ENCODE data around the gene SNTB2. TPM values are rescaled to one million over a fixed set of nuclear protein-coding genes. Genes with fewer than 3 reads are reported as not detected.

SNTB2 gene
- total and polyA plus RNA-seq, 9 of the 15 experiments (the other 6 are each of a cell fraction or from before 2014, with no cell fraction given), result 1.2 to 13.7 (median 5.7) TPM

DNA sequence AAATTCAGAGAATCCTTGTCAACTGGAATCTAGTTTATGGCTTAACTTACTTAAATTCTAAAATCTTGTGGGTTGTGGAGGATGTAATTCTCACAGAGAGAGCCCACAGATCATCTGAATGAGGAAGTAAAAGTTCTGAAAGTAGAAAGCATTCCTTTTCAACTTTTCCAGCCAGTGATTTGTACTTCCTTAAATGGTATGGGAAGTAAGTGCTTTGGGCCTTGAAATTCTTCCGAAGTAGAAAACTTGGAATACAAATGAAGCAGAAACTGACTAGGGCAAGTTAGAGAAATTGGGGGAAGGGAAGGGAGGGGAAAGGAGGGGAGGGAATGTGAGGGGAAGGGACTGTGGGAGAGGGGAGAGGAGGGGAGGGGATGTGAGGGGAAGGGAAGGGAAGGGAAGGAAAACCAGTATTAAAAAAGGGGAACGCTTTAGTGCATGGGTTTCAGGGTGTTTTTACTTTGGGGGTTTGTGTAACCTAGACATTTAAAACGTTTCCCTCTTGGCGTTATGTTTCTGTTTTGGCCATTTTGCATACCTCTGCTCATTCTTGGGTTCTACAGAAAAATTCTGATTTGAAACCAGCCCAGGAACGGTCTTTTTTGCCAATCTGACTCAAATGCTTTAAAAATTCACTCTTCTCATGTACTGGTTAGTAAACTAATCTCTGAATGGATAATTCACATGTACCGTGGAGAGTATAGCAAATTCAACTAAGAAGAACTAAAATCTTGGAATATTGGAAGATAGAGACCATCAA, 15.5 kb upstream of the SNTB2 start (continued):
- TF ChIP-seq CBX2 (IDR thresholded peaks at IDR 0.05; ENCODE audit: insufficient read depth, low read length, poor library complexity, severe bottlenecking) (no peak), NR2F6 (CRISPR knock-in tag; IDR thresholded peaks at IDR 0.05) (no peak), POU5F1 (IDR thresholded peaks at IDR 0.05; ENCODE audit: borderline replicate concordance, low read depth, low read length, partially characterized antibody) (no peak), FUS (optimal IDR thresholded peaks at IDR 0.05; ENCODE audit: low read depth, low read length) (no peak)
- TF ChIP-seq, protein P1, sequence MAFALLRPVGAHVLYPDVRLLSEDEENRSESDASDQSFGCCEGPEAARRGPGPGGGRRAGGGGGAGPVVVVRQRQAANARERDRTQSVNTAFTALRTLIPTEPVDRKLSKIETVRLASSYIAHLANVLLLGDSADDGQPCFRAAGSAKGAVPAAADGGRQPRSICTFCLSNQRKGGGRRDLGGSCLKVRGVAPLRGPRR (CRISPR knock-in tag; IDR thresholded peaks at IDR 0.05), result no peak

DNA sequence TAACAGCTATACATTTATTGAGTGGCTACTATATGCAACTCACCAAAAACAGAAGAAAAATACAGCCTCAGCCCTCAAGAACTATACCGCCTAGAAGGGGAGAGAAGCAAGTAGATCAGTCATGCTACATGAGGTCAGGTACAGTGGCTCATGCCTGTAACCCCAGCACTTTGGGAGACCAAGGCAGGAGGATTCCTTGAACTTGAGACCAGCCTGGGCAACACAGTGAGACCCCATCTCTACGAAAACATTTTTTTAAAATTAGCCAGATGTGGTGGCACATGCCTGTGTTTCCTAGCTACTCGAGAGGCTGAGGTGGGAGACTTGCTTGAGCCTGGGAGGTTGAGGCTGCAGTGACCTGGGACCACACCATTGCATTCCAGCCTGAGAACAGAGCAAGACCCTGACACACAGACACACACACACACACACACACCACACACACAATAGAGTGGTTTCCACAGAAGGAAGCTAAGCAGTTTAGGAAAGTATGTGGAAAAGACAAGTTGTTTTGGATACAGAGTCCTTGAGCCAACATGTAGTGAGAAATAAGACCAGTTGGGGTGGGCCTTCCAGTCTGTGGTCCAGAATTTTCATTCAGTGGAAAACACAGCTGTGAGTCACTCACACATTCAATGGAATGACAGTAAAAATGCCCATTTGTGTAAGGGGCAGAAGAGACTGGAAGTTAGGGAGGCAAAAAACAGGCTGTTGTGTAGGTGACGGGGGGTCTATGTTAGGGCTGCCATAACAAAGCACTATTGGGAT, 10.7 kb upstream of the SNTB2 start:
- peak; percentile 78 for TF ChIP-seq ZNF121 (CRISPR knock-in tag; conservative IDR thresholded peaks at IDR 0.05)
- TF ChIP-seq, protein P2, sequence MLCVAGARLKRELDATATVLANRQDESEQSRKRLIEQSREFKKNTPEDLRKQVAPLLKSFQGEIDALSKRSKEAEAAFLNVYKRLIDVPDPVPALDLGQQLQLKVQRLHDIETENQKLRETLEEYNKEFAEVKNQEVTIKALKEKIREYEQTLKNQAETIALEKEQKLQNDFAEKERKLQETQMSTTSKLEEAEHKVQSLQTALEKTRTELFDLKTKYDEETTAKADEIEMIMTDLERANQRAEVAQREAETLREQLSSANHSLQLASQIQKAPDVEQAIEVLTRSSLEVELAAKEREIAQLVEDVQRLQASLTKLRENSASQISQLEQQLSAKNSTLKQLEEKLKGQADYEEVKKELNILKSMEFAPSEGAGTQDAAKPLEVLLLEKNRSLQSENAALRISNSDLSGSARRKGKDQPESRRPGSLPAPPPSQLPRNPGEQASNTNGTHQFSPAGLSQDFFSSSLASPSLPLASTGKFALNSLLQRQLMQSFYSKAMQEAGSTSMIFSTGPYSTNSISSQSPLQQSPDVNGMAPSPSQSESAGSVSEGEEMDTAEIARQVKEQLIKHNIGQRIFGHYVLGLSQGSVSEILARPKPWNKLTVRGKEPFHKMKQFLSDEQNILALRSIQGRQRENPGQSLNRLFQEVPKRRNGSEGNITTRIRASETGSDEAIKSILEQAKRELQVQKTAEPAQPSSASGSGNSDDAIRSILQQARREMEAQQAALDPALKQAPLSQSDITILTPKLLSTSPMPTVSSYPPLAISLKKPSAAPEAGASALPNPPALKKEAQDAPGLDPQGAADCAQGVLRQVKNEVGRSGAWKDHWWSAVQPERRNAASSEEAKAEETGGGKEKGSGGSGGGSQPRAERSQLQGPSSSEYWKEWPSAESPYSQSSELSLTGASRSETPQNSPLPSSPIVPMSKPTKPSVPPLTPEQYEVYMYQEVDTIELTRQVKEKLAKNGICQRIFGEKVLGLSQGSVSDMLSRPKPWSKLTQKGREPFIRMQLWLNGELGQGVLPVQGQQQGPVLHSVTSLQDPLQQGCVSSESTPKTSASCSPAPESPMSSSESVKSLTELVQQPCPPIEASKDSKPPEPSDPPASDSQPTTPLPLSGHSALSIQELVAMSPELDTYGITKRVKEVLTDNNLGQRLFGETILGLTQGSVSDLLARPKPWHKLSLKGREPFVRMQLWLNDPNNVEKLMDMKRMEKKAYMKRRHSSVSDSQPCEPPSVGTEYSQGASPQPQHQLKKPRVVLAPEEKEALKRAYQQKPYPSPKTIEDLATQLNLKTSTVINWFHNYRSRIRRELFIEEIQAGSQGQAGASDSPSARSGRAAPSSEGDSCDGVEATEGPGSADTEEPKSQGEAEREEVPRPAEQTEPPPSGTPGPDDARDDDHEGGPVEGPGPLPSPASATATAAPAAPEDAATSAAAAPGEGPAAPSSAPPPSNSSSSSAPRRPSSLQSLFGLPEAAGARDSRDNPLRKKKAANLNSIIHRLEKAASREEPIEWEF (CRISPR knock-in tag; IDR thresholded peaks at IDR 0.05), result no peak
- intact Hi-C loops (cut with micrococcal nuclease), result no loop called here
- CTCF ChIA-PET (ENCODE audit: low intra/inter-chr PET ratio), result no interaction called here
- 89% methylated on average over 4 of the region's 4 CpGs for WGBS (ENCODE audit: insufficient coverage, low coverage, missing lambda C conversion rate)
- peaks cover 6% of the 10 kb centered on the region; the same call in 1 of the 3 replicates for H3K36me3 ChIP-seq (ENCODE audit: control insufficient read depth, insufficient read depth, low read length)
- POLR2A ChIA-PET, result interaction anchor here (1.2 kb wide), 1 partner anchor 12 kb away, joined by 3 read pairs; no protein-coding TSS in a partner anchor
- ATAC-seq (no peak), DNase-seq (ENCODE audit: extremely low read depth in 1 of 4, low spot score in 3 of 4) (no peak), FAIRE-seq (peak; percentile 61)
- H3K79me2 ChIP-seq (ENCODE audit: control insufficient read depth, insufficient read depth, low read length), result no peaks in the 10 kb centered on the region
- no peak overlapping the region for H3K9ac ChIP-seq (ENCODE audit: insufficient read depth in 1 of 2, low read depth in 2 of 2, low read length in 2 of 2)
- no TSS peak for BruUV-seq (replicated peaks)
- H2AFZ ChIP-seq (ENCODE audit: low read depth, low read length), result no peak overlapping the region
- no peaks in the 10 kb centered on the region for H3K9me3 ChIP-seq (replicated peaks; ENCODE audit: control insufficient read depth, insufficient read depth, low read depth, low read length)
- H3K4me3 ChIP-seq, result no peak overlapping the region
- H3K27me3 ChIP-seq (ENCODE audit: control insufficient read depth in 2 of 2, insufficient read depth in 2 of 2, low read length in 2 of 2), result no peaks in the 10 kb centered on the region
- peaks cover 3 to 19% of the 10 kb centered on the region in 2 experiments for H3K4me1 ChIP-seq (replicated peaks in 1 of 2; ENCODE audit: control insufficient read depth in 2 of 2, insufficient read depth in 2 of 2, low read length in 2 of 2)
- H3K4me2 ChIP-seq (ENCODE audit: insufficient read depth, low read length), result no peak overlapping the region
- no peaks in the 10 kb centered on the region for H4K20me1 ChIP-seq (replicated peaks; ENCODE audit: control insufficient read depth, insufficient read depth, low read length)
- in situ Hi-C loops (cut with MboI), result no loop called here
- no peak overlapping the region for H3K27ac ChIP-seq (ENCODE audit: extremely low read depth, low read depth, low read length)
- no peaks in the 10 kb centered on the region for H3K9me1 ChIP-seq (ENCODE audit: control insufficient read depth, insufficient read depth, low read length)

Measured in K562 (cell line).